HG03469 (cell line): ENCODE data around the gene HADHA.
"Not testable (repeated sequence)": the region's sequence is repeated elsewhere in the genome, so short reads cannot be mapped to it uniquely, and the experiment has no call there.

Experiments
- ATAC-seq: cut with Tn5 transposase; IDR thresholded peaks from one replicate; pipeline ENCODE4 v1.9.1; 2021; ENCODE audit warnings: mild to moderate bottlenecking, moderate library complexity, moderate number of reproducible peaks; ENCODE audit not compliant: unreplicated experiment

HADHA gene

GRCh38 chr2:26177122-26177521, 67.3 kb downstream of the HADHA start:
- ATAC-seq = no peak

GRCh38 chr2:26176279-26176615, 68.2 kb downstream of the HADHA start:
- no peak for ATAC-seq

- ATAC-seq = no peak
Measured at GRCh38 chr2:26175466-26176278, 68.8 kb downstream of the HADHA start.

- no peak for ATAC-seq
Measured at GRCh38 chr2:26174691-26175465, 69.6 kb downstream of the HADHA start.

GRCh38 chr2:26173776-26174482, 70.5 kb downstream of the HADHA start:
- ATAC-seq = no peak

- ATAC-seq = no peak
Measured at GRCh38 chr2:26172871-26173775, 71.3 kb downstream of the HADHA start, which contains the start of gene GAREM2. GAREM2 (plus strand) TSS chr2:26173088; CDS start chr2:26173221, 133 bp downstream.

GRCh38 chr2:26172189-26172870, 72.1 kb downstream of the HADHA start:
- ATAC-seq = no peak

- no peak for ATAC-seq
Measured at GRCh38 chr2:26170795-26171194, 73.6 kb downstream of the HADHA start.

GRCh38 chr2:26169681-26170414, 74.6 kb downstream of the HADHA start:
- no peak for ATAC-seq

- ATAC-seq = no peak
Measured at GRCh38 chr2:26169226-26169625, 75.2 kb downstream of the HADHA start.

GRCh38 chr2:26168785-26169184, 75.6 kb downstream of the HADHA start:
- no peak for ATAC-seq

- not testable (repeated sequence) for ATAC-seq
Measured at GRCh38 chr2:26166541-26166940, 77.9 kb downstream of the HADHA start.

- ATAC-seq = no peak
Measured at GRCh38 chr2:26165403-26165802, 79.0 kb downstream of the HADHA start.

- ATAC-seq = no peak
Measured at GRCh38 chr2:26164641-26165211, 79.7 kb downstream of the HADHA start.

- ATAC-seq = no peak
Measured at GRCh38 chr2:26164231-26164630, 80.2 kb downstream of the HADHA start.

GRCh38 chr2:26162963-26163362, 81.5 kb downstream of the HADHA start:
- ATAC-seq = no peak

GRCh38 chr2:26161926-26162325, 82.5 kb downstream of the HADHA start:
- ATAC-seq = no peak

- ATAC-seq = no peak
Measured at GRCh38 chr2:26157580-26157979, 86.9 kb downstream of the HADHA start.

- ATAC-seq = no peak
Measured at GRCh38 chr2:26150243-26150642, 94.2 kb downstream of the HADHA start.
